HepG2 (cell line): Measurements from ENCODE around the gene SLTM.

Experiments
- KAT7 ChIP-seq: IDR thresholded peaks from 2 replicates; pipeline ENCODE4 v1.6.1; 2018; ENCODE audit warnings: borderline replicate concordance, missing compliant biosample characterization
- NR2F6 ChIP-seq, 2 experiments: IDR thresholded peaks; 2 replicates each; pipeline ENCODE4 v1.6.1; 2016; ENCODE audit warnings: antibody characterized with exemption in 1 of 2, mild to moderate bottlenecking in 1 of 2
- PCBP2 ChIP-seq: fragments of 200-400 bp; formaldehyde crosslinking; optimal IDR thresholded peaks from 2 replicates; pipeline ENCODE3; 2018; ENCODE audit warnings: low read length, low read depth; ENCODE audit not compliant: poor library complexity, severe bottlenecking
- REST ChIP-seq, 2 experiments: IDR thresholded peaks; 2 replicates each; pipeline ENCODE4 v1.6.1; 2011 to 2012; ENCODE audit warnings: low read length in 2 of 2, borderline replicate concordance in 1 of 2, low read depth in 1 of 2, mild to moderate bottlenecking in 1 of 2, moderate library complexity in 1 of 2
- ZBTB7A ChIP-seq: sonication (generic); formaldehyde crosslinking; IDR thresholded peaks from 2 replicates; pipeline ENCODE4 v1.8.0; 2022; ENCODE audit warnings: mild to moderate bottlenecking, missing genetic modification reagents
- ZBTB7B ChIP-seq: sonication (generic); formaldehyde crosslinking; IDR thresholded peaks from 2 replicates; pipeline ENCODE4 v1.4.0; 2020; ENCODE audit warnings: missing genetic modification reagents
- ZHX1 ChIP-seq: sonication (generic); formaldehyde crosslinking; IDR thresholded peaks from 2 replicates; pipeline ENCODE4 v1.8.1; 2022; ENCODE audit warnings: low read depth, mild to moderate bottlenecking, missing genetic modification reagents
- ZNF207 ChIP-seq: fragments of 450-650 bp; IDR thresholded peaks from 2 replicates; pipeline ENCODE4 v1.6.1; 2016; ENCODE audit warnings: antibody characterized with exemption, borderline replicate concordance
- ZNF558 ChIP-seq: sonication (generic); formaldehyde crosslinking; IDR thresholded peaks from 2 replicates; pipeline ENCODE4 v1.9.0; 2022; ENCODE audit warnings: mild to moderate bottlenecking, missing genetic modification reagents, borderline replicate concordance
- ZNF776 ChIP-seq: sonication (generic); formaldehyde crosslinking; IDR thresholded peaks from 2 replicates; pipeline ENCODE4 v1.4.0; 2020; ENCODE audit warnings: mild to moderate bottlenecking, missing genetic modification reagents
- ZNF788 ChIP-seq: sonication (generic); formaldehyde crosslinking; IDR thresholded peaks from 2 replicates; pipeline ENCODE4 v1.5.0; 2020; ENCODE audit warnings: mild to moderate bottlenecking, missing genetic modification reagents, borderline replicate concordance

- TF ChIP-seq ZBTB7B (CRISPR knock-in tag) (no peak), ZNF788 (CRISPR knock-in tag) (no peak), ZNF776 (CRISPR knock-in tag) (no peak), ZNF558 (CRISPR knock-in tag) (no peak), REST (IDR thresholded peaks at IDR 0.05; ENCODE audit: borderline replicate concordance in 1 of 2, low read depth in 1 of 2, low read length in 2 of 2) (no peak), PCBP2 (no peak), ZNF207 (no peak), ZBTB7A (CRISPR knock-in tag) (no peak), NR2F6 (IDR thresholded peaks at IDR 0.05) (no peak), NR2F6 (CRISPR knock-in tag; IDR thresholded peaks at IDR 0.05) (no peak), KAT7 (CRISPR knock-in tag) (no peak), ZHX1 (no peak)
Measured at GRCh38 chr15:58919232-58919631, 14.2 kb downstream of the SLTM start.
